ENCODE results near the gene CHRNA4.

Gene CHRNA4
- total RNA-seq, result 0 to 0.11 (median 0) reads per million in 18 experiments

DNA sequence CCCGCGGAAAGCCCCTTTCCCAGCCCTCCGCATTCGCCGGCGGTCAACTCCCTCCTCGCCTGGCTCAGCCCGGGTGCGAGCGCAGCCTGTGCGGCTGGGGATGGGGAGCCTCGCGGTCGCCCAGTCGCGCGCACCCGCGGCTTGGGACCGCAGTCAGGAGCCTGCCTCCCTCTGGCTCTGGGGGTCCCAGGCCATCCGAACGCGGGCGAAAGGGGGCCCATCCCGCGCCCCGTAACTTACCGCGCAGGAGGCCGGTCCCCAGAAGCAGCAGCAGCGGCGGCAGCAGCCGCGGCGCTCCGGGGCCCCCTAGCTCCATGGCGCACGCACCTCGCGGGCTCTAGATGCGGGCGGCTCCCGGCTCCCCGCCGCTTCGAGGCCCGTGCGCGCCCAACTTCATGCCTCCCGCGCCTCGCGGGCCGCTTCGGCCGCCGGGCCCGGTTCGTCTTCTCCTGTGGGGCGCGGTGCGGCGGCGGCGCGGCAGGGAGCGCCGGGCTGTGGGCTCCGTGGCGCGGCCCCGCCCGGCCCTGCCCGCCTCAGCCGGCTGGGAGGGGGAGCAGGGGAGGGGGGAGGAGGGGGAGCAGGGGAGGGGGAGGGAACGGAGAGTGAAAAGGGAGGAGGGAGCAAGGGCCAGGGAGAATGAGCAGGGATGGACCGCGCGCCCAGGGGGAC lies at the start of gene CHRNA4:
Gene CHRNA4 (minus strand): TSS at position 500 of the 669 bp plus-strand sequence. CDS start 184 bp downstream, at position 316.
- no peak for DNase-seq

DNA sequence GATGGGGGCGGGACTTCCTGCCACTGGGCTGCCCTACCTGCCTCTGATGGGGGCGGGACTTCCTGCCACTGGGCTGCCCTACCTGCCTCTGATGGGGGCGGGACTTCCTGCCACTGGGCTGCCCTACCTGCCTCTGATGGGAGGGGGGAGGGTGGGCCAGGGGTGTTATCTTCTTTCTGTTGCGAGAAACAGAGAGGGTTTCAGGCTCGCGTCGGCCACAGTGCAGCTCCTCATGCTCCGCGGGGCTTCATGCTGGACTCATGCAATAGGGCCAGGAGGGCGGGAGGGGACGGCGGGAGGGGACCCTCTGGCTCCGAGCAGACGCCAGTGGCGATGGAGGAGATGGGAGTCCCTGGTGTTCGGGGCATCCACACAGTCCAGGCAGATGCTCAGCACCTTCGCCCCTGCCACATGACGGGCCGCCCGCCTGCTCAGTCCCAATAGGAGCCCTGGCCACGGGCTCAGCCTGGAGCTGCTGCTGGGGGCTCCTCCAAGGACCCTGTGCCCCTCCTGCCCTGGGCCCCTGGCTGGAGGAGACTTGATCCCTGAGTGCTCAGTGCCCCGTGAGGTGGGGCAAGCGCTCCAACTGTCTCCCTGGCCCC lies 48.8 kb upstream of the CHRNA4 start:
- DNase-seq, result no peak

DNA sequence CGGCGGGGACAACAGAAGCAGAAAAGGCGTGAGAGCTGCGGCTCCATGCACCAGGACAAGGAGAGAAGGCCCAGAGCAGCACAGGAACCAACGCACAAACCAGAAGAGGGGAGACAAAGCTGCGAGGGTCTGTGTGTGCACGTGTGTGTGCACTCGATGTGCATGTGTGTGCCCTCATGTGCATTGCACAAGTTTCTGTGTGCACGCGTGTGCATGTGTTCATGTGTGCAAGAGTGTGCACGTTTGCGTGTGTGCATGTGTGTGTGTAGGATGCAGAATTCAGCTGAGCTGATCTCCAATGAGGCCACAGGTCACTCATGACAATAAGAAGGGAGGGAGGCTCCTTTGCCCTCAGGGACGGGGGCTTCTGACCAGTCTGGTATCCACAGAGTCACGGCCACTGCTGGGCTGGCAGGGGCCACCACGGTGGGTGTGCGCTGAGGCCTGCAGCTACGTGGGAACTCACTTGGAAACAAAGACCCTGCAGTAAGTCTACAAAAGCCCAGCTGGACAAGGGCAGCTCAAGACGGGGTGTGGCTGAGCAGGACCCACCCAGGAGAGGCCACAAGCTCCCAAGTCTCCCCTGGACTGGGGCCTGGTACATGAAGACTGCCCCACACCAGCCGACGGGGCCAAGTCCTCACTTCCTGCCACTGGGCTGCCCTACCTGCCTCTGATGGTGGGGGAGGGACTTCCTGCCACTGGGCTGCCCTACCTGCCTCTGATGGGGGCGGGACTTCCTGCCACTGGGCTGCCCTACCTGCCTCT lies 48.1 kb upstream of the CHRNA4 start:
- DNase-seq, result no peak

DNA sequence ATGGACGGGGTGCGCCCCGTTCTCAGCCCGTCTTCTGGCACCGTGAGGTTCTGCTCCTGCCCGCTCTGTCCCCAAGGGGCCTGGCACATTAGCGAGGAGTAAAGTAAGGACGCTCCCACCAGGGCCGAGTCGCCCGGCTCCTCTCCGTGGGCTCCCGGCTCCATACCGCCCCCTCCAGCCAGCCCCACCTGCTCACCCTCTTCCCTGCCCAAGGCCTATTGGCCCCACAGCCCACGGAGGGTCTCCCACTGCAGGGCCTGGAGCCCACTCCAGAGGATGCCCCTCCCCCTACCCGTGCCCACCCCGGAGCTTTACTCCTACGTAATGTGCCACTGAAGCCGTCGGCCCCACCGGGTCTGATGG lies 47.5 kb upstream of the CHRNA4 start:
- DNase-seq, result no peak

DNA sequence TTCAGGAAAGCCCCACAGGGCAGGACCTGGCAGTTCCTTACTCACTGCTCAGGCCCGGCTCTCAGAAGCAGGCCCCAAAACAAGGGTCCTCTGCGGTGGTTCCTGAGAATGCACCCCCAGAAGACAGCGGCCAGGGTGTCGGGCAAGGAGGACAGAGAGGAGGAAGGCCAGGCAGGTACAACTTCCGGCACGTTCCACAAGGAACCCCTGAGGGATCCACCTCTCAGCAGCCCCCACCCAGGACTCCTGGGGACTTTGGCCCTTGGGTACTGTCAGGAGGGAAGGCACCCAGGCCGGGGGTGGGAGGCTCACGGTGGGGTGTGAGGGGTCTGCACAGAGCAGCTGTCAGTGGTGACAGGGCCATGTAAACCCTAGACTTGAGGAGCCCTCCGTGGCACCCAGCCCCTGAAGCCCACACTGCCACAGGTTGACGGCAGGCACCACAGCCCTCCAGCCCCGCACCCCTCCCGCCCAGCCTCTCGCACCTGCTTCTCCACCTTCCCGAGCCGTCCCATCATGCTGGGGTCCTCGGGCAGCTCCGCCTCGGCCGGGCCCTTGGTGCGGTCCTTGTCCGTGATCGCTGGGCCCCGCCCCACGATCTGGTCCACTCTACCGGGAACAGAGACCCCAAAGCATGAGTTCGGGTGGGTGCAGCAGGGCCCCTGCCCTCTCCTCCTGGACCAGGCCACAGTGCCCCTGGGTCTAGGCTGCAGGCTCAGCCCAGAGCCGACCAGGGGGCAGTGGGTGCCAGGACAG lies 47.0 kb upstream of the CHRNA4 start:
- no peak for DNase-seq

DNA sequence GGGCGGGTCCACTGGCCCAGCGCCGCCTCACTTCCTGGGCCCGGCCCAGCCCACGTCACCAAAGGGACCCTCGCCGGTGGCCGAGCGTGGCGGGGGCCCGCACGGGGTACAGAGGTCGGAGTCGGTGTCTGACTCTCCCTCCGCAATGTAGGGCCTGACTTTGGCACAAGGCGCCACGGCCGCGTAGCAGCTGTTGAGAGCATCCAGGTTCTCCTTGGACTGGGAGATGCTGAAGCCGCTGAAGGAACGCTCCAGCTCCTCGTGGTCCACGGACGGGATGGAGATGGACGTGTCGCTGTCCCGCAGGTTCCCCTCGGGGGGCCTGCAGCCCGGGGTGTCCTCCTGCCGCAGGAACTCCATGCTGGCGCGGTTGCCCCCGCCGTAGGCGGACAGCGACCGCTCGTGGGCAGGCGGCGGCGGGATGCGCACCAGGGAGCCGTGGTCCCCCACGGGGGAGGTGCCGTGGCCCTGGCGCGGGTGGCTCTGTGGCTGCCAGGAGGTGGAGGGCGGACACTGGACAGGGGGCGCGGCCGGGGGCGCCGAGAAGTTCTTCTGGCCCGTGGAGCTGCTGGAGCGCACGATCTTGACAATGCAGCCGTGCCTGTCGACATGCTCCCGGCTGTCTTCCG lies 45.6 kb upstream of the CHRNA4 start:
- DNase-seq, result no peak

DNA sequence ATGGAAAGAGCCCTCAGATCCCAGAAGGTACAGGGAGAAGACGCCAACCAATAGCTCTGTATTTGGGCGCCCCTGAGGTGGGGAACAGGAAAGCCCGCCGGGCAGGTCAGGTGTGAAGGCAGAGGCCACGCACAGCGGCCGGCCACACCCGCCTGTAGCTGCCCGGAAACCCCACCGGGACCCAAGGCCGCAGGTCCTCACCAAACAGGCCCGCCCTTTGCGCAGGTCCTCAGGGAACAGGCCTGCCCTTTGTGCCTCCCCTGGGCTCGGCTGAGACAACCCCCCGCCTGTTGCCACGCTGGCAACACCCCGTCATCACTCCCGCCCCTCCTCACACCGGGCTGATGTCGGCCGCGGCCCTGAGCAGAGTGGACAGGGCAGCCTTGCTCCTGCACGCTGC lies 44.9 kb upstream of the CHRNA4 start:
- no peak for DNase-seq

DNA sequence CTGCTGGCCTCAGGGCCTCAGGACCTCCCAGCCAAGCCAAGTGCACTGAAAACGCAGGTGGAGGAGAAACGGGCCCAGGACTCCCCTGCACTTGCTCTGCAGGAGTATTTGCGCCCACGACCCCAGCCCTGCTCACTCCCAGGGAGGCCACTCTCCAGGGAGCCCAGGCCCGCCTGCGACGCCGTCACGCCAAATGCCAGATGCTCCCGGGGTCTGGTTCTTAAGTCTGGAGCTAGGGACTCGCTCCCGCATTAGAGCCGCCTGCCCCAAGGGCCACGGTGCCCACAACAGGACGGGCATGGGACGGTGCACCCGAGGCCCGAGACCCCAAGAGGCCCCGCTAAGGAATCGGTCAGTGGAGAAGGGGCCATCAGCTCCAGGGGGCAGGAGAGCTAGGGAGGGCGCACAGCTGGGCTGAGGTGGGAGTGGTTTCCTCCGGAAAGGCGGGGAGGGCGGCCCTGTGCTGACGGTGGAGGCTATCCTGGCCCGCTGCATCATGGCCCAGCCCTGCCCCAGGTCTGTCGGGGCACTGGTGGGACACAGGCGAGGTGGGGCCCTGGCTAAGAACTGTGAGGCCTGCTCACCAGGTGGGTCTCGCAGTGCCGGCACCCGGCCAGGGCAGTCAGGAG lies 44.1 kb upstream of the CHRNA4 start:
- no peak for DNase-seq

DNA sequence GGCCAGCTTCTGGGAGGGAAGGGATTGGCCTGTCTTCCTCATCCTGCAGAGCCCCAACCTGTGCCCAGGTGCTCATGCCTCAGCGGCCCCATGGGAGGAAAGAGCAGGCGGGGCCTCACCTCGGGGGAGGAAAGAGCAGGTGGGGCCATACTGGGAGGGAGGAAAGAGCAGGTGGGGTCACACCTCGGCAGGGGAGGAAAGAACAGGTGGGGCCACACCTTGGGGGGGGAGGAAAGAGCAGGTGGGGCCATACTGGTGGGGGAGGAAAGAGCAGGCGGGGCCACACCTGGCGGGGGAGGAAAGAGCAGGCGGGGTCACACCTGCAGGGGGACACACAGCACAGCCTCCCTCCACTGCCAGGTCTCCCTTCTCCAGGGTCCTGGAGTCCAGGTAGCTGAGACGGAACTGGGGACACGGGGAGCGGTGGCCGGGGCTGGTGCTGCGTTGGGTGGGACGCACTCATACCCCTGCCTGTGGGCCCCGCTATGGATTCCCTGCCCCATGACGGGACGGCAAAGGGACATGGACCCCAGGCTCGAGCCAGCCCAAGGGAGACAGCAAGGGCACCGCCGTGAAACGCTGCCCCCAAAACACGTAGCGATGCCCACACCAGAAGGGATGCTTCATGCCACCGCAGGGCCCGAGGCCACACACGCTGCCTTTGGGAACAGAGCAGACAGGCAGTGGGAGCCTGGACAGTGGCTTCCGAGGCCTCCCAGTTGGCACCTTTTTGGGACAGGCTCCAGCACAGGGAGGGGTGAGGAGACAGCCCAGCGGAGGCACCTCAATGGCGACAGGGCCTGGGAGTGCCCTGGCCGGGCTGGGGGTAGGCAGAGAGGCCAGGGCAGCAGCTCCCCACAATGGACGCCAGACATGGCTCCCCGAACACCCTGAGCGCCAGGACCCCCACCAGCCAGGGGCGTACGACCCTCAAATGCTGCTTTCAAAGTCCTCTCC lies 43.3 kb upstream of the CHRNA4 start:
- DNase-seq, result no peak

DNA sequence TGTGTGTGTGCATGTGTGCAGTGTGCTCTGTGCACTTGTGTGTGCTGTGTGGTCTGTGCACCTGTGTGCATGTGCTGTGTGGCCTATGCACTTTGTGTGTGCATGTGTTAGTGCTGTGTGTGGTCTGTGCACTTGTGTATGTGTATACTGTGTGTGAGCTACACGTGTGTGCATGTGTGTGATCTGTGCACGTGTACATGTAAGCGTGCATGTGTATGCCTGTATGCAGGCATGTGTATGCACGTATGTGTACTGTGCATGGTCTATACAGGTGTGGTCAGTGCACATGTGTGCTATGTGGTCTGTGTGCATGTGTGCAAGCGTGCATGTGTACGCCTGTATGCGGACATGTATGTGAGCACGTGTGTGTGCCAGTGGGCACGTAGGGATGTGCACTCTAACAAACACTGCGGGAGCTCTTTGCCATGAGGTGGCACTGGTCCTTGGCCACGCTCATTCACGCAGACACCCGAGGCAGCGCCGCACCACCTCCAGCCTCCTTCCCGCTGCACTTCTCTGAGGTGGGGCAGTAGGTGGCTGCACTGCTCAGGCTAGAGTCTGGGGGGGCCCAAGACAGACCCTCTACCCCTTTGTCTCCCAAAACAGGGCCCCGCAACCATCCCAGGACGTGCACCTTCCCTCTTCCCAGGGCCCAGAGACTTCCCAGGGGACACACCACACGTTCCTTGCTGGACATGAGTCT lies 42.4 kb upstream of the CHRNA4 start:
- DNase-seq, result no peak

DNA sequence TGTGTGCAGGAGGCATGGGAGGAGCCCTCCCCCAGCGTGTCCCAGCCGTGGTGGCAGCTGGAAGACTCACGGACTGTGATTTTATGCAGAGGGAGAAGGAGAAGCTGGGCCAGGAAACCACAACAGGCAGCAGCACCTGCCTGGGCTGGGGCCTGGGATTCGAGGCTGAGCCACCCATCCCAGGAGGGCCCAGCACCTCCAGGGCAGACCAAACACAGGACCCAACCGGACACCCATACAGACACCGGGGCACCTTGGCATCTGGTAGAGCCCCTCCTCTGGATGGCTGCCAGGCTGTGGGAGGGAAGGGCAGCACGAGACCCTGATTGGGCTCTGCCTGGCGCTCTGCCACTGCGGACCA lies 41.7 kb upstream of the CHRNA4 start:
- no peak for DNase-seq

DNA sequence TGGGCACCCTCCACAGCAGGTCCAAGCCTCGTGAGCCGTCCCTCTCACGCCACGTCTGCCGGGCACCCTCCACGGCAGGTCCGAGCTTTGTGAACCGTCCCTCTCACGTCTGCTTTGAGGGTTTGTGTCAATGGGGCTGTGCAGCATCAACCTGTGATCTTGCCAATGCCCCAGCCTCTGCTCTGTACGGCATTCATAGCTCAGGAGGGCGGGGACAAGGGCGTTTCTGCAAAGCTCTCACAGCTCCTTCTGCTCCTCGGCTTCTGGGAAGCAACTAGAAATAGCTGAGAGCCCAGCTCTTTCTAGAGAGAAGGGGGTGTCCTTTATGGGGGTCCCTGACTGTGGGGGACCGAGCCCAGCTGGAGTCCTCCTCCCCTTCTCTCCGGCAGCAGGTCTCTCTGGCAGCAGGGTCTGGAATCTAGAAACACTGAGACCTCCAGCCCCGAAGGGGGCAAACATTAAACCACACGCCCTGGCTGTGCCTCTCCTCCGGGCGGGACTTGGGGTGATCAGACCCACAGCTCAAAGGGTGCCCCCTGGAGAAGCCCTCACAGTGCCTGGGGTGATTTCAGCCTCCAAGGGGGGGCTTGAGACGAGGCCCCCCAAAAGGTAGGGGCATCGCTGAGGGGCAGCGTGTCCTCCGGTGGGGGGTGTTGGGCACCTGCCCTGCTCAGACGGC lies 41.2 kb upstream of the CHRNA4 start:
- DNase-seq, result no peak

DNA sequence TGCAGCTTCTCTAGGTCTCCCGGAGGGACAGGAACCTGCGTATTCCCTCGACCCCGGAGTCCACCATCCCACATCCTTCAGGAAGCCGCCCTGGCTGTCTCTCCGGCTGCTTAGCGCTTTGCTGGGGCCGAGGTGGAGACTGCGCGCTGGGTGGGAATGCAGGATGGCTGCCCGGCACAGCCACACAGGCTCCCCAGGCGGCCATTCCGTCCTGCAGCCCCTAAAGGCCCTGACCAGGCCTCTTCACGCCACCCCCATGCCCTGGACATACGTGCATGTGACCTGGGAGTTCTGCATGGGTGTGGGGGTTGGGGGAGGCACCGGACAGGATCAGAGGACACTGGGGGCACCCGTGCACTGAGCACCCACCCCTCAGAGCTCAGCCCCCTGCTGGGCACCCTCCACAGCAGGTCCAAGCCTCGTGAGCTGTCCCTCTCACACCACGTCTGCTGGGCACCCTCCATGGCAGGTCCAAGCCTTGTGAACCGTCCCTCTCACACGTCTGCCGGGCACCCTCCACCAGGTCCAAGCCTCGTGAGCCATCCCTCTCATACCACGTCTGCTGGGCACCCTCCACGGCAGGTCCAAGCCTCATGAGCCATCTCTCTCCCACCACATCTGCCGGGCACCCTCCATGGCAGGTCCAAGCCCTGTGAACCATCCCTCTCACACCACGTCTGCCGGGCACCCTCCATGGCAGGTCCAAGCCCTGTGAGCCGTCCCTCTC lies 40.4 kb upstream of the CHRNA4 start:
- DNase-seq, result no peak

DNA sequence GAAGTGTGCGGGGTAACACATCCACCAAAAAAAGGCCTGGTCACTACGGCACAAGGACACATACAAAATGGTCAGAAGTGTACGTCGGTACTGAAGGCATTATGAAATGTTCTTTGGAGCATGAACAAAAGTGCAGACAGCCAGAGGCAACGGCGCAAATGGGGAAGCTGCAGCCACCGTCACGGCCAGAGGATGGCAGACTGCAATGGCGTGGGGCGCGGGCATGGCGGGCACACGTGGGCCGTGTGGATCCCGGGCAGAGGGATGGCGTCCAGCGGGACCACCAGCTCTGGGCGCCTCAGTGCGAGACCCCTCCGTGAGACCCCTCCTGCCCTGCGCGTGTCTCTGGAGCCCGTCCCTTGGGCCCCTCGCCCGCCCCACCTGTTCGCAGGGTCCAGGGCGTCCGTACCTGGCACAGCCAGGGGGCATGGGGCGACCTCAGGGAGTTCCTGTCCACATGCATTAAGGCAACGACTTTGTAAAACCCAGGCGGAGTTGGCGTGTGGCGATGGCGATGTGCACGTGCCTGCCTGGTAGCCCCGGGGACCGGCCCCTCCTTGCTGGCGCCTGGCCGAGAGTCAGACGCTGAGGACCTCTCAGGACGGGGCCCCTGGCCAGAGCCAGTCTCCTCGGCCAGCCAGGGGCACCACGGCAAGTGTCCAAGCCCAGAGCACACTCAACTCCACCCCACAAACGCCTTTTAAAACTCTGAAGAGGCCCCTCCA lies 39.5 kb upstream of the CHRNA4 start:
- DNase-seq, result no peak

DNA sequence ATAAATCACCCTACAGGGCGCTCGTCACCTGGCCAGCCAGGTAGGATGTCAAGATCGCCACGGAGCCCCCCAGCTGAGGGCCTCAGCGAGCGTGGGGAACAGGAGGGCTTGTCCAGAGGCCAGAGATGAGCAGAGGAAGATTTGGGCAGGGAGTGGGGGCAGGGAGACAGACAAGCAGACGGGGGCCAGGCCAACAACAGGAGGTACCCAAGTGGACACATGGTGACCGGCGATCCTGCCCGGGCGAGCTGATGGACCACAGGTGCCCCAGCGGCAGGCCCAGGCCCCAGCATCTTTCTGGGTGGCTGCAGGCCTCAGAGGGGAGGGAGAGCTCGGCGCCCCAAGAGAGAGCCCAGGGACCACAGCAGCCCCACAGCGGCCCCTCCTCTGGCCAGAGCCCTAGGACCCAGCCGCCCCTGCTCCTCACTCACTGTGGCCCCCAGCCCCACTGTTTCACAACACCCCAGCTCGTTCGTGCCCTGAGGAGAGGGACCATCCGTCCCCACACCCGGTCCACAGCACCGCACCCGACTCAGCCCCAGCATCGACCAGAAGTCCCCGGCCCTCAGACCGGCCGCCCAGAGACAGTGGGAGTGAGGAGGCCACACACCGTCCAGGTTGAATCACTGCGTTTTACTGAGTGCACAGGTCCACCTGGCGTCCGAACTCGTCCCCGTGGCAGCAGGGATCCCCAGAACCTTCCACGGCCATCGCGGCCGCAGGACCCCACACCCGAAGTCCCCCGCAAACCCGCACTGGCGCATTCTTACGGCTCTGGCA lies 38.6 kb upstream of the CHRNA4 start:
- no peak for DNase-seq

DNA sequence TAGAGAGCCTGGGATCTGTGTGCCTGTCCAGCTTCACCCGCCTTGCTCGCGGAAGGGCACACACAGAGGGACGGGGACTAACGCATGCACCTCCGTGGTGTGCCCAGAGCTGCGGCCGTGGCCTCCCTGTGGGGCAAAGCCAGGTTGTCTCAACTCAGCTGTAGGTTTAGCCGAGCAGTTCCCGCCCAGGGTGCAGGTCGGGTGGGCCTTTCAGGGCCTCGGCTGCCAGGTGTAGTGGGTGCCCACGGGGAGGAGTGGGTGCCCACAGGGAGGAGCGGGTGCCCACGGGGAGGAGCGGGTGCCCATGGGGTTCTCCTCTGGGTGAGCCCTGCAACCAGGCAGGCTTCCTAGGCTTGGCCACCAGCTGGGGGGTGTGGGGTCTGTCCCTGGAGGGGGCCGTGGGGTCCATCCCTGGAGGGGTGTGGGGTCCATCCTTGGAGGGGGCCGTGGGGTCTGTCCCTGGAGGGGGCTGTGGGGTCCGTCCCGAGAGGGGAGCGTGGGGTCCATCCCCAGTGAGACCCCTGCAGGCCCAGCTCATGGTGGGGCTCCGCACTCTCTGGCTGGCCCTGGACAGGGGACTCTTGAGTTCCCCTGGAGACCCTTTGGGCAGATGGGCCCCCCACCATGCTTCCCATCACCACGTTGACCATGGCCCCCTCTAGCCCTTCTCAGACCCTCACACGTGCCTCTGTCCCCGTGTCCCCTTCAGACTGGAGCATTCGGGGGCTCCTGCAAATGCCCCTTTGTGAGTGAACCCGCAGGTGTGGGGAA lies 37.8 kb upstream of the CHRNA4 start:
- DNase-seq, result no peak

DNA sequence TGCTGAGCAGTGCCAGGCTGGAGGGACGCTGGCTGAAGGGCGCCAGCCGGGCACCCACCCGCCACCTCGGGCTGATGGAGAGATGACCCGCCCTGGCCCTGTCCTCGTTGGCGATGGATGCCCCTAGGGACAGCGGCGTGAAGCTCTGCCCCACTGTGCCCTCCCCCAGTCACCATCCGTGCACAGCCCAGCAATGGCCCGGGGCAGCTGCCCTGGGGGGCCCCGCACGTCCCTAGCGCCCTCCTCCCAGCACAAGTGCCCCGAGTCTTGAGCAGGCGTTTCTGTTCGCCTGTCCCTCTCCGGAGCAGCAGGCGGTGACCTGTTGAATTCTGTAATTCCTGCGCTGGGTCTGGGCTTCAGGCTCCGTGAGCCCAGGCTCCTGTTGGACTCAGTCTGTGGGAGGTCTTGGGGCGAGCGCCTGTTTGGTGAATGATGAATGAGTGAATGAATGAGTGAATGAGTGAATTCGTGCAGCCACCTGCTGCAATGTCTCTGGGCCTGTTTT lies 36.8 kb upstream of the CHRNA4 start:
- DNase-seq, result no peak

Measured in inflammatory macrophage (primary cell).